ENCODE measurements around the gene MALSU1.

DNA sequence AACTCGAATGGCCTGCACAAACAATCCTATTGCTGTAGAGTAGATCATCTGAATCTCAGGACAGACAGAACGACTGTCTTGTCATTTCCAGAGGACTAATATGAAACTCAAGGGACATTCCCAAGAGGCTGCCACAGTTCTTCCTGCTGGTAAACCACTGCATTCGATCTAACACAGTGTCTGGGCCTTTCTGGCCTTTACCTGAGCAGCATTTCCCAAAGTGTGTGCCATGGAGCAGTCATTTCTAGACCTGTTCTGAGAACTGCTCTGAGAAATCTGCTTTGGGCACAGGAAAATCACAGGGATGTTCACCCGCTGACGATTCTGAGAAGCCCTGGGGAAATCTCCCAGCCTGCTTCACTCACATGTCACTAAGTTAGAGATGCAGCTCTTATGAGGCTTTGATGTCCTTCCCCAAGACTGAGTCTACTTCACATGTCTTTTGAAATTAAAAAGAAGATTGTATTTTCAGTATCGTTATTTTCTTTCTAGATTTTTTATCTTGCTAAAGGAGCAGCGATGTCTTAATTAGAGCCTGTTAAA is 34.2 kb upstream of the MALSU1 start:
- TF ChIP-seq CTCF (IDR thresholded peaks at IDR 0.05 in 4 of 5, conservative IDR thresholded peaks at IDR 0.05 in 1 of 5) (no peak), POLR2A (IDR thresholded peaks at IDR 0.05) (no peak)
